Immature natural killer cell (primary cell): ENCODE data around the gene RPH3AL. TPM values are rescaled to one million over a fixed set of nuclear protein-coding genes. Genes with fewer than 3 reads are reported as not detected.
A peak's percentile ranks its signal among the peaks of the same experiment; 100 is the strongest.

Experiments
- DNase-seq, 3 donors: peaks; one replicate each; pipeline ENCODE4 v3.0.0; 2022; ENCODE audit warnings: mixed read lengths in 1 of 3
- H3K27ac Mint-ChIP-seq, 6 donors: one replicate each; pipeline ENCODE4 v1.8.0; 2020; ENCODE audit warnings: mixed read lengths in 6 of 6, mild to moderate bottlenecking in 5 of 6, inconsistent platforms in 4 of 6, moderate library complexity in 3 of 6
- H3K27me3 Mint-ChIP-seq, 3 donors: one replicate each; pipeline ENCODE4 v1.8.0; 2020 to 2021; ENCODE audit warnings: low read depth in 3 of 3, mild to moderate bottlenecking in 3 of 3, mixed read lengths in 3 of 3, moderate library complexity in 3 of 3, inconsistent platforms in 1 of 3
- H3K36me3 Mint-ChIP-seq, 3 donors: one replicate each; pipeline ENCODE4 v1.8.0; 2020; ENCODE audit warnings: mixed read lengths in 3 of 3, inconsistent platforms in 2 of 3, mild to moderate bottlenecking in 2 of 3
- H3K4me1 Mint-ChIP-seq, 2 donors: one replicate each; pipeline ENCODE4 v1.8.0; 2020; ENCODE audit warnings: inconsistent platforms in 2 of 2, mild to moderate bottlenecking in 2 of 2, mixed read lengths in 2 of 2, moderate library complexity in 1 of 2
- H3K4me3 Mint-ChIP-seq, 5 donors: one replicate each; pipeline ENCODE4 v1.8.0; 2020; ENCODE audit warnings: mild to moderate bottlenecking in 5 of 5, mixed read lengths in 5 of 5, inconsistent platforms in 3 of 5, moderate library complexity in 3 of 5
- H3K9me3 Mint-ChIP-seq, 6 donors: one replicate each; pipeline ENCODE4 v1.8.0; 2020; ENCODE audit warnings: mild to moderate bottlenecking in 6 of 6, mixed read lengths in 6 of 6, inconsistent platforms in 4 of 6, moderate library complexity in 3 of 6
- polyA plus RNA-seq, 3 donors: library from polyadenylated mRNA; unstranded; fragments of 300-500 nt; fragmentation: Illumina TruSeq; gene quantifications; one replicate each; pipeline ENCODE4 v1.2.3, GENCODE V29; 2021

The RPH3AL gene
- polyA plus RNA-seq, 3 donors from 2014 or later, result 4.2 to 10.3 (median 4.5) TPM

DNA sequence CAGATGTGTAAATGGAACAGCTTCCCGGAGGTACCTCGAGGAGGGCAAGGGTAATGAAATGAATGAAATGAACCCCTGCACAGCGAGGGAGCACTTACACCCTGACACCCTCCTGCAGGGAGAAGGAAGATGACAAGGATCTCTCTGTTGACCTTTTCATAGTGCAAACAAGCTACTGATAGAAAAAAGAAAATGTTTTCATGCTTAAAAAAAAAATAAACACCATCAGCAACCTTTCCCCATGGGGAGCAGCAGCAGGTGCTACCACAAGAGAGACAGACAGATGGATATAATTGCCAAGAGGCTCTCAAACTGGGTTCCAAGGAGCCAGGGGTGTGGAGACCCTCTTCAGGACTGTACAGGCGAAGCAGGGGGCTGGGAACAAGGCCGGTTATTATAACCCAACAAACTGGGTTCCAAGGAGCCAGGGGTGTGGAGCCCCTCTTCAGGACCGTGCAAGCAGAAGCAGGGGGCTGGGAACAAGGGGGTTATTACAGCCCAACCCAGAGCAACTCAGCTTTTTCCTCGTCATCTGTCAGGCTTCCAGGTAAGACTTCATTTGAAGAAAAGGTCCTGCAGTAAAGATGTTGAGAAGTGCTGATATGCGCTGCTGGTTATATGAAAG is 718 bp upstream of the RPH3AL start:
- Mint-ChIP-seq H3K4me1 (peaks cover 5% of the 10 kb centered on the region in 2 donors), H3K9me3 (peaks cover 0 to 2% (median 0%) of the 10 kb centered on the region in 6 donors), H3K27ac (no peak overlapping the region), H3K27me3 (peaks cover 0 to 4% (median 3%) of the 10 kb centered on the region in 3 donors), H3K4me3 (no peak overlapping the region), H3K36me3 (peaks cover 0 to 10% (median 0%) of the 10 kb centered on the region in 3 donors)
- no peak for DNase-seq

DNA sequence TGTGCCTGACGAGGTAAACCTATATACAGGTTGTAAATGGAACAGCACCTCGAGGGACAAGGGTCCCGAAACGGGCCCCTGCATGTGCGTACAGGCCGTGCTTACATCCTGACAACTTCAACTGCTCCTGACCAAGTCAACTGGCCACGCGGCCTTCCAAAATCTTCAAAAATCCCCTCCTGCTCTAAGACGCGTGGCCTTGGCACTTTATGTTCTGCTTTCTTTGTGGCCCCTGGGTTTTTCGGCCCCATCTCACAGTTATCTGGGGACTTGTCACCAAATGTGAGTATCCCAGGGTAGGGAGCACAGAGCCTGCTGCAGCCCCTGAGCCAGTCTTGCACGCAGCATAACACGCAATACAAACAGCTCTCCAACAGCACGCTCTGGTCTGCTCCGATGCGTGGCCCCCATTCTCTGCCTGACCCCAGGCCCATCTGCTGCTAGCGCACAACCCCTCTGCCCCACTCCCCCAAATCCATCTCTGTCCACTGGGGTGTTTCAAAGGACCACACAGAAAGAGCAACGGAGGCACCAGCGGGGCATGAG is 659 bp downstream of the RPH3AL start:
- peak overlapping the region in 1 of 6 donors; percentile 54 for H3K27ac Mint-ChIP-seq
- H3K27me3 Mint-ChIP-seq, result peaks cover 0 to 4% (median 1%) of the 10 kb centered on the region in 3 donors
- peaks cover 0 to 2% (median 0%) of the 10 kb centered on the region in 6 donors for H3K9me3 Mint-ChIP-seq
- DNase-seq, result no peak
- no peak overlapping the region for H3K4me3 Mint-ChIP-seq
- H3K4me1 Mint-ChIP-seq, result peaks cover 5% of the 10 kb centered on the region in 2 donors
- H3K36me3 Mint-ChIP-seq, result peaks cover 0 to 10% (median 0%) of the 10 kb centered on the region in 3 donors

DNA sequence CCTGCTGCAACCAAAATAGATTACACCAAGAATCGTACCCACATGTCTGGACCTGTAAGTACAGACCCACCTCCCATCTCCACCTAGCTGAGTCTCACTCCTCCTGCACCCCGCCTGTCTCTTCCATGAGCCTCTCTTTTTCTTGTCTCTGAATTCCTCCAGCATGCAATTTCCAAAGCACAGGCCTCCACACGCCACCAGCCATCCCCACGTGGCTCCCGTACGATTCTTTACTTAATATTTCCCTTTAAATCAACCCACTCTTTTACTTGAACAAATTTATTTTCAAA is 1.2 kb downstream of the RPH3AL start:
- Mint-ChIP-seq H3K36me3 (peaks cover 0 to 10% (median 0%) of the 10 kb centered on the region in 3 donors), H3K27me3 (peaks cover 0 to 4% (median 1%) of the 10 kb centered on the region in 3 donors), H3K9me3 (no peaks in the 10 kb centered on the region), H3K4me3 (no peak overlapping the region), H3K27ac (peak overlapping the region in 1 of 6 donors; percentile 54), H3K4me1 (peaks cover 5% of the 10 kb centered on the region in 2 donors)
- DNase-seq, result no peak

DNA sequence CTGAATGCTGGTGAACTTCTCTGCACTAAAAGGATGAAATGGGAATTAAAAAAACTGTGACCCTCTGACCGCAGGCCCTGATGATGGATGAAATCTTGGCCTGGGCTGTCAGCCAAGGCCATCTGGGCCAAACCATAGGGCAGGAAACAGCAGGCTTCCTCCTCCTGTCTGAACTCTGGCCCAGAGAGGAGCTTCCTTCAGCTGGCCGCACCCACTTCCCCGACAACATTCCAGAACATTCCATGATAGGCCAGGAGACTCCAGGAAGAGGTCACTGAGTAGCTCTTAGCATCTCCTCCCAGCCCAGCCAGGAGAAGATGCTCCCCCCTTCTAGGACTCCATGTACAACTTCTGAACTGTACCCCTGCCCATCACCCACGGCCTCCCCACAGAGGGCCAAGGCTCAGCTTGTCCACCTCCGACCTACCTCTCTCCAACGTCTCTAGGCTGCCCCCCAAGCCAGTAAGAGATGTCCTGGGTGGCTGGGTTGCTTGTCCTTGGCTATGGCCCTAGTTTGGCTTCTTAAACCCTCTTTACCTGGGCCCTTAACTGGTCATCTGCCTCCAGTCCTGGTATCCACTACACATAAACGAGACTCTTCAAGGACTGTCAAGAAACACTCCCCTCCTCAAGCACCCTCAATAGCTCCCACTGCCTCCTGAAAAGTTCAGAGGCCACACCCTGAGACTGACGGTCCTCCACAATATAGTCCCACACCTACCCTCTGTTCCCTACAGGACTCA is 1.7 kb downstream of the RPH3AL start:
- no peak for DNase-seq
- H3K9me3 Mint-ChIP-seq, result no peaks in the 10 kb centered on the region
- peaks cover 0 to 10% (median 0%) of the 10 kb centered on the region in 3 donors for H3K36me3 Mint-ChIP-seq
- peaks cover 5% of the 10 kb centered on the region in 2 donors for H3K4me1 Mint-ChIP-seq
- H3K27me3 Mint-ChIP-seq, result peaks cover 0 to 4% (median 1%) of the 10 kb centered on the region in 3 donors
- H3K27ac Mint-ChIP-seq, result peak overlapping the region in 1 of 6 donors; percentile 54
- no peak overlapping the region for H3K4me3 Mint-ChIP-seq

DNA sequence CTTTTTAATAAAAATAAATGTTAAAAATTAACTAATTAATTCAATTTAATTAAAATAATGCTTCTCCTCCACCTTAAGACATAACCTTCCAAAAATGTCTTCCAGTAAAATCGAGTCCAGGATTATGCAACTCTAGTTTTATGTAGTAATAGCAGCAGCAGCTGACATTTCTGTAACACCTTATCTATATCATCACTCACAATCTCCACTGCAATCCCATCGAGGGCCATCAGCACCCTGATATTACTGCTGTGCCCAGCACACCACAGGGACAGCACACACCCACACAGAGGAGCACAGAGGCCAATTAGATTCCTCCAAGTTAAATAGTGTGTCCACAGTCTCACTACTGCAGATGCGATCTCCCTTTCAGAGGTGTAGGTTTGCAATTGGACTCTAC is 2.9 kb downstream of the RPH3AL start:
- Mint-ChIP-seq H3K27ac (peak overlapping the region in 1 of 6 donors; percentile 6), H3K36me3 (peaks cover 0 to 10% (median 0%) of the 10 kb centered on the region in 3 donors), H3K4me3 (no peak overlapping the region), H3K9me3 (no peaks in the 10 kb centered on the region), H3K27me3 (peaks cover 0 to 4% (median 1%) of the 10 kb centered on the region in 3 donors), H3K4me1 (peaks cover 5% of the 10 kb centered on the region in 2 donors)
- DNase-seq, result no peak

DNA sequence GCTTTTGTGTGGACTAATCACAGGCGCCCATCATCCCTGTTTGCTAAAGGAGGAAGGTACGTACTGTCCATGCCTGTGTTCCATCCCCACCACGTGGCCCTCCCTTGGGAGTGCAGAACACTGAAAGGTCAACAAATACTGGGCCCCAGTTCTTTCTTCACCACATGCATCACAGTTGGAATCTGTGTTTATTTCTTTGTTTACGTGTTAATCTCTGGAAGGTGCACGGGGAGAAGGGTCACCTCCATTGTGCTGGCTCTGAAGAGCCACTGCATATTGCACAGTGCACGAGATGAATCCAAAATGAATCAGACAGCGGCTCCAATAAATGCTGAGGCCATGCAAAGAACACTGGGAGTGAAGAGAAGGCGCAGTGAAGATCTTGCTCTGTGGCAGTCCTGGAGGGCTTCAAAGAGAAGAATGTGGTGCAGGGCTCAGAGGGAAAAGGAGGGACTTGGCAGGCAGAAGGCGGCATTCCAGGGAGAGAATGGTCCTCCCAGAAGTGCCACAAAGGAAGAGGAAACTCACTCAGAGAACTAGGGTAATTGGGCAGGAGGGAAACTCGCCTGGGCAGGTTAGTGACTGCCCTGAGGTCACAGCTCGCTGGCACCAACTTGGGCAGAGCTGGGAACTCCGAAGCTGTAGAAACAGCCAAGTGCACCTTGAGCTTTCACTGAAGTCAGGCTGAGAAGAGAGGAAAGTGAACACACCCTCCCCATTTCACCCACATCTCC is 3.7 kb downstream of the RPH3AL start:
- H3K4me3 Mint-ChIP-seq, result no peak overlapping the region
- peaks cover 0 to 16% (median 0%) of the 10 kb centered on the region in 3 donors for H3K36me3 Mint-ChIP-seq
- H3K27ac Mint-ChIP-seq, result no peak overlapping the region
- H3K9me3 Mint-ChIP-seq, result peaks cover 0 to 3% (median 0%) of the 10 kb centered on the region in 6 donors
- peaks cover 3 to 5% of the 10 kb centered on the region in 2 donors for H3K4me1 Mint-ChIP-seq
- H3K27me3 Mint-ChIP-seq, result peaks cover 0 to 4% (median 4%) of the 10 kb centered on the region in 3 donors
- DNase-seq, result no peak

DNA sequence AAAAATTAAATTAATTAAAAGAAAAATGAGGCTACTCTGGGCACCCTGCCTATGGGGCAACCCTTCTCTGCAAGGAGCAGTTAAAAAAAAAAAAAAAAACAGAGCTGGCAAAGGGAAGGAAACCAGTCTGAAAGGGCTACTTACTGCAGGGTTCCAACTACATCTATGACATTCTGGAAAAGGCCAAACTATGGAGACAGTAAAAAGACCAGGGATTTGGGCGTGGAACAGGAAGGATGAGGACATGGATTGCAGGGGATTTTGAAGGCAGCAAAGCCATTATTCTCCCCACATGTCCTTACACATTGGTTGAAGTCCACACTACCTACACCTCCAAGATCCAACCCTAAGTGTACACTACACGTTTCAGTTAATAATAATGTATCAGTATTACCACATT is 4.6 kb downstream of the RPH3AL start:
- H3K27ac Mint-ChIP-seq, result no peak overlapping the region
- H3K9me3 Mint-ChIP-seq, result peaks cover 0 to 3% (median 0%) of the 10 kb centered on the region in 6 donors
- H3K27me3 Mint-ChIP-seq, result peaks cover 2 to 4% (median 4%) of the 10 kb centered on the region in 3 donors
- peaks cover 0 to 17% (median 0%) of the 10 kb centered on the region in 3 donors for H3K36me3 Mint-ChIP-seq
- peaks cover 3 to 5% of the 10 kb centered on the region in 2 donors for H3K4me1 Mint-ChIP-seq
- H3K4me3 Mint-ChIP-seq, result no peak overlapping the region
- no peak for DNase-seq

DNA sequence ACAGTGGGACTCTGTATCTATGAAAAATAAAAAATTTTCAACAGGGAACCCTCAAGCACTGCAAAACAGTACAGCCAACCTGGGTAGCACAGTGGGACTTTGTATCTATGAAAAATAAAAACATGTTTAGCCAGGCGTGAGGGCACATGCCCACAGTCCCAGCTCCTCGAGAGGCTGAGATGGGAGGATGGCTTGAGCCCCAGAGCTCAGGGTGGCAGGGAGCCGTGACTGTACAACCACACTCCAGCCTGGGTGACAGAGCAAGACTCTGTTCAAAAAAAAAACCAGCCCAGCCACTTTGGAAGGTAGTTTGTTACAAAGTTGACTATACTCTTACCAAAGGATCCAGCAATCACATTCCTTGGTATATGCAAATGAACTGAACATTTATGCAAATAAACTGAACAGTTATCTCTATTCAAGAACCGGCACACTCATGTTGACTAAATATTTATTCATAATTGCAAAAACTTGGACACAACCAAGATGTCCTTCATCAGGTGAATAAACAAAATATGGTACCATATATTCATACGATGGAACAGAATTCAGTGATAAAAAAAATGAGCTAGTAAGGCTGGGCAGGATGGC is 5.2 kb downstream of the RPH3AL start:
- H3K9me3 Mint-ChIP-seq, result peaks cover 0 to 3% (median 0%) of the 10 kb centered on the region in 6 donors
- no peak for DNase-seq
- H3K27ac Mint-ChIP-seq, result no peak overlapping the region
- H3K4me3 Mint-ChIP-seq, result no peak overlapping the region
- H3K36me3 Mint-ChIP-seq, result peaks cover 0 to 17% (median 0%) of the 10 kb centered on the region in 3 donors
- H3K27me3 Mint-ChIP-seq, result peaks cover 2 to 4% (median 4%) of the 10 kb centered on the region in 3 donors
- H3K4me1 Mint-ChIP-seq, result peaks cover 3 to 5% of the 10 kb centered on the region in 2 donors

DNA sequence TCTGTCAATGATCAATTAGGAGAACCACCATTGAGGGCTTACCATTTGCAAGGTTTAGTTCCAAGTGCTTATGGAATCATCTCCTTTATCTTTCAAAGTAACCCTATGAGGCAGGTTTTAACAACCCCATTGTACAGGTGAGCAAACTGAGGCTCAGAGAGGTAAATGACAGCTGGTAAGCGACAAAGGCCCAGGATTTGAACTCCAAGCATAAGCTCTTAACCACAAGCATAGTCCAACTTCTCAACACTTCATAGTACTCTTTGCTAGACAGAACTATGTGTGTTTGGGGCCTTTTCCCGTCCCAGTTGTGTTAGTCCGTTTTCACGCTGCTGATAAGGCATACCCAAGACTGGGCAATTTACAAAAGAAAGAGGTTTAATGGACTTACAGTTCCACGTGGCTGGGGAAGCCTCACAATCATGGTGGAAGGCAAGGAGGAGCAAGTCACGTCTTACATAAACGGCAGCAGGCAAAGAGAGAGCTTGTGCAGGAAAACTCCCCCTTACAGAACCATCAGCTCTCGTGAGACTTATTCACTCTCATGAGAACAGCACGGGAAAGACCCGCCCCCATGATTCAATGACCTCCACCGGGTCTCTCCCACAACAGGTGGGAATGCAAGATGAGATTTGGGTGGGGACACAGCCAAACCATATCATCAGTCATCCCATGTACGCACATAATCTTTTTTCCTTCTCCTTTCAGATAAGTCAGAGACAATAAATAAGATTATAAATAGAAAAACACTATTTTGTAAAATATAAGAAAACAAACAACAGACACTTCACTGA is 6.4 kb downstream of the RPH3AL start:
- peaks cover 0 to 14% (median 0%) of the 10 kb centered on the region in 3 donors for H3K36me3 Mint-ChIP-seq
- H3K27ac Mint-ChIP-seq, result no peak overlapping the region
- peaks cover 2 to 5% (median 4%) of the 10 kb centered on the region in 3 donors for H3K27me3 Mint-ChIP-seq
- H3K4me3 Mint-ChIP-seq, result no peak overlapping the region
- H3K9me3 Mint-ChIP-seq, result peaks cover 0 to 3% (median 0%) of the 10 kb centered on the region in 6 donors
- H3K4me1 Mint-ChIP-seq, result peaks cover 3 to 5% of the 10 kb centered on the region in 2 donors
- DNase-seq, result no peak

DNA sequence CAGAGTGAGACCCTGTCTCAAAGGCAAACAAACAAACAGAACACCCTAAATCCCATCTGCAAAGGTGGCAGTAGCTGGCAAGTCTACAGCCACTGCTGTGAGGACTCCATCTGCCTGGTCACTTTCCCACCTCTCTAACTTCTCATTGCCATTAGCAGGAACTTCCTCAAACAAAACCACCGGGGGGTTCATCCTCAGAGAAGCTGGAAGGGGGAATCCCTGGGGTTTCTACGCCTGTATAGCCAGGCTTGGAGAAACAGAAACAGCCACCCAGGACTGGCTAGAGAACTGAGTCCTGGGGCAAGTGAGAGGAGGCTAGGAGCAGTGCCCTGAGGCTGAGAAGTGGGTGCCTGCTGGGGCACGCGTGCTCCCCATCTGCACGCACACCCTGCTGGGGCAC is 7.3 kb downstream of the RPH3AL start:
- H3K27me3 Mint-ChIP-seq, result peaks cover 0 to 6% (median 2%) of the 10 kb centered on the region in 3 donors
- H3K4me1 Mint-ChIP-seq, result no peaks in the 10 kb centered on the region
- no peak overlapping the region for H3K27ac Mint-ChIP-seq
- H3K36me3 Mint-ChIP-seq, result peaks cover 0 to 14% (median 0%) of the 10 kb centered on the region in 3 donors
- no peak overlapping the region for H3K4me3 Mint-ChIP-seq
- H3K9me3 Mint-ChIP-seq, result peaks cover 0 to 3% (median 0%) of the 10 kb centered on the region in 6 donors
- DNase-seq, result no peak

DNA sequence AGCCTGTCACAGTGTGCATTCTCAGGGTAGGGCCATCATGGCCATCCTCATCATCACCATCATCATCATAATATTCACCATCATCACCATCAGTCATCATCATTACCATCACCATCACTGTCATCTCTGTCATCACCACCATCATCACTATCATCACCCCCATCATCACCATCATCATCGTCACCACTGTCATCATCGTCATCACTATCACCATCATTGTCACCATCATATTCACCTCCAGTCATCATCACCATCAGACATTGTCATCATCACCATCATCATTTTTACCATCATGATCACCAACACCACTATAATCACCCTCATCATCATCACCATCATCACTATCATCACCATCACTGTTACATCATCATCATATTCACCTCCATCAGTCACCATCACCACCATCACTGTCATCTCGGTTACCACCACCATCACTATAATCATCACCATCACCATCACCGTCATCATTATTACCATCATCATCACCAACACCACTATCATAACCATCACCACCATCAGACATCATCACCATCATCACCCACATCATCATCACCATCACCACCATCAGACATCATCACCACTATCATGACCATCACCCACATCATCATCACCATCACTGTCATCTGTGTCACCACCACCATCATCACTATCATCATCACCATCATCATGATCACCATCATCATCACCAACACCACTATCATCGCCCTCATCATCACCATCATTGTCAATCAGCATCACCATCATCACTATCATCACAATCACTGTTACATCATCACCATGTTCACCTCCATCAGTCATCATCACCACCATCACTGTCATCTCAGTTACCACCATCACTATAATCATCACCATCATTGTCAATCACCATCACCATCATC is 8.5 kb downstream of the RPH3AL start:
- Mint-ChIP-seq H3K9me3 (peaks cover 0 to 3% (median 0%) of the 10 kb centered on the region in 6 donors), H3K27ac (peak overlapping the region in 1 of 6 donors; percentile 8), H3K4me3 (no peak overlapping the region), H3K36me3 (peaks cover 0 to 10% (median 0%) of the 10 kb centered on the region in 3 donors), H3K27me3 (peaks cover 0 to 5% (median 2%) of the 10 kb centered on the region in 3 donors), H3K4me1 (no peaks in the 10 kb centered on the region)
- no peak for DNase-seq

DNA sequence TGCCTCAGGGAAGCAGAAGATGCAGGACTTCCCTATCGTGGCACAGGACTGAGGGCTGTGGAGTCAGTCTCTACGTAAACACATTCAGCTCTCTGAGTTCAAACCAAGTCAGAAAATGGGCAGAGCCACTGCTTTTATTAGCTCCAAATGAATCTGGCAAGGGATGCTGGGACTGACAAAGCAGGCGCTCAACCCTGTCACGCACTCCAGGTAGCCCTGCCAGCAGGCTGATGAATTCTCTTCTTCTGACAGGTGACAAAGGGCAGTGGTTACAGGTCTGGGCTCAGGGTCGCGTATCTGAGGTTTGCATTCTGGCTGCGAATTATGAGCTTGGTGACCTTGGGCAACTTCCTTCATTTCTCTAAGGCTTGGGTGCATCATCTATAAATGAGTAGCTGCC is 9.4 kb downstream of the RPH3AL start:
- H3K27ac Mint-ChIP-seq, result no peak overlapping the region
- DNase-seq, result no peak
- H3K9me3 Mint-ChIP-seq, result peaks cover 0 to 3% (median 0%) of the 10 kb centered on the region in 6 donors
- peaks cover 0 to 10% (median 0%) of the 10 kb centered on the region in 3 donors for H3K36me3 Mint-ChIP-seq
- peaks cover 0 to 5% (median 2%) of the 10 kb centered on the region in 3 donors for H3K27me3 Mint-ChIP-seq
- no peak overlapping the region for H3K4me3 Mint-ChIP-seq
- no peaks in the 10 kb centered on the region for H3K4me1 Mint-ChIP-seq
